DMS53 (cell line): Measurements from ENCODE around the gene AFF2.

ENCODE experiments used
- DNase-seq: peaks from one replicate; lab custom pipeline; 2025; lab: John Stamatoyannopoulos, UW

The AFF2 gene

GRCh38 chrX:148926371-148926770 is 426.0 kb downstream of the AFF2 start:
- no peak for DNase-seq

GRCh38 chrX:148928811-148929210 is 428.4 kb downstream of the AFF2 start:
- no peak for DNase-seq

- DNase-seq = no peak
Measured at GRCh38 chrX:148929686-148930085, 429.3 kb downstream of the AFF2 start.

GRCh38 chrX:148930206-148930729 is 429.9 kb downstream of the AFF2 start:
- DNase-seq = no peak

- no peak for DNase-seq
Measured at GRCh38 chrX:148933881-148934280, 433.5 kb downstream of the AFF2 start.

GRCh38 chrX:148938348-148938747 is 437.9 kb downstream of the AFF2 start:
- DNase-seq = no peak

GRCh38 chrX:148940411-148940996 is 440.1 kb downstream of the AFF2 start:
- DNase-seq = no peak

GRCh38 chrX:148942754-148943153 is 442.3 kb downstream of the AFF2 start:
- no peak for DNase-seq

GRCh38 chrX:148947399-148947975 is 447.1 kb downstream of the AFF2 start:
- no peak for DNase-seq

- no peak for DNase-seq
Measured at GRCh38 chrX:148956352-148956751, 455.9 kb downstream of the AFF2 start.

- DNase-seq = no peak
Measured at GRCh38 chrX:148958901-148959300, 458.5 kb downstream of the AFF2 start.

- peak; percentile 61 for DNase-seq
Measured at GRCh38 chrX:148960060-148960459, 459.6 kb downstream of the AFF2 start.

GRCh38 chrX:148961985-148962384 is 461.6 kb downstream of the AFF2 start:
- DNase-seq = no peak

- DNase-seq = no peak
Measured at GRCh38 chrX:148976571-148977400, 476.4 kb downstream of the AFF2 start.

GRCh38 chrX:148979786-148980185 is 479.4 kb downstream of the AFF2 start:
- DNase-seq = no peak

GRCh38 chrX:148984238-148984637 is 483.8 kb downstream of the AFF2 start:
- no peak for DNase-seq

- no peak for DNase-seq
Measured at GRCh38 chrX:148991502-148991901, 491.1 kb downstream of the AFF2 start.

GRCh38 chrX:148995661-148996060 is 495.2 kb downstream of the AFF2 start:
- DNase-seq = no peak

GRCh38 chrX:149002320-149002719 is 501.9 kb downstream of the AFF2 start:
- DNase-seq = no peak

- no peak for DNase-seq
Measured at GRCh38 chrX:149003863-149004660, 503.6 kb downstream of the AFF2 start.

GRCh38 chrX:149004936-149005335 is 504.5 kb downstream of the AFF2 start:
- no peak for DNase-seq

- DNase-seq = no peak
Measured at GRCh38 chrX:149006235-149006634, 505.8 kb downstream of the AFF2 start.
